Mammary epithelial cell (primary cell): ENCODE results near the gene MOV10L1.

ENCODE experiments used
- EZH2 ChIP-seq: IDR thresholded peaks from 2 replicates; pipeline ENCODE4 v1.6.1; 2012; ENCODE audit warnings: low read length, inconsistent platforms, borderline replicate concordance
- TF ChIP-seq, protein P1 (sequence below), 2 donors: IDR thresholded peaks in 1 of 2; conservative IDR thresholded peaks in 1 of 2; 2 replicates each; pipeline ENCODE4 v1.5.1; 2011 to 2012; ENCODE audit warnings: inconsistent platforms in 2 of 2, low read length in 2 of 2, mild to moderate bottlenecking in 2 of 2, control low read depth in 1 of 2, low read depth in 1 of 2; ENCODE audit not compliant: insufficient read depth in 1 of 2; ENCODE audit errors: extremely low read depth in 1 of 2

- TF ChIP-seq, protein P1, sequence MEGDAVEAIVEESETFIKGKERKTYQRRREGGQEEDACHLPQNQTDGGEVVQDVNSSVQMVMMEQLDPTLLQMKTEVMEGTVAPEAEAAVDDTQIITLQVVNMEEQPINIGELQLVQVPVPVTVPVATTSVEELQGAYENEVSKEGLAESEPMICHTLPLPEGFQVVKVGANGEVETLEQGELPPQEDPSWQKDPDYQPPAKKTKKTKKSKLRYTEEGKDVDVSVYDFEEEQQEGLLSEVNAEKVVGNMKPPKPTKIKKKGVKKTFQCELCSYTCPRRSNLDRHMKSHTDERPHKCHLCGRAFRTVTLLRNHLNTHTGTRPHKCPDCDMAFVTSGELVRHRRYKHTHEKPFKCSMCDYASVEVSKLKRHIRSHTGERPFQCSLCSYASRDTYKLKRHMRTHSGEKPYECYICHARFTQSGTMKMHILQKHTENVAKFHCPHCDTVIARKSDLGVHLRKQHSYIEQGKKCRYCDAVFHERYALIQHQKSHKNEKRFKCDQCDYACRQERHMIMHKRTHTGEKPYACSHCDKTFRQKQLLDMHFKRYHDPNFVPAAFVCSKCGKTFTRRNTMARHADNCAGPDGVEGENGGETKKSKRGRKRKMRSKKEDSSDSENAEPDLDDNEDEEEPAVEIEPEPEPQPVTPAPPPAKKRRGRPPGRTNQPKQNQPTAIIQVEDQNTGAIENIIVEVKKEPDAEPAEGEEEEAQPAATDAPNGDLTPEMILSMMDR (conservative IDR thresholded peaks at IDR 0.05 in 1 of 2, IDR thresholded peaks at IDR 0.05 in 1 of 2; ENCODE audit: extremely low read depth in 1 of 2, insufficient read depth in 1 of 2, low read depth in 1 of 2, low read length in 2 of 2) = no peak
- no peak for TF ChIP-seq EZH2
These were observed 6.8 kb upstream of the MOV10L1 start for GRCh38 chr22:50082961-50083461.
